Measurements from ENCODE around the gene GPR39. TPM values are rescaled to one million over a fixed set of nuclear protein-coding genes. Genes with fewer than 3 reads are reported as not detected.
"Not testable (repeated sequence)": the region's sequence is repeated elsewhere in the genome, so short reads cannot be mapped to it uniquely, and the experiment has no call there.

GPR39 gene
- total RNA-seq: 9.2 and 26.0 TPM in 2 replicates

DNA sequence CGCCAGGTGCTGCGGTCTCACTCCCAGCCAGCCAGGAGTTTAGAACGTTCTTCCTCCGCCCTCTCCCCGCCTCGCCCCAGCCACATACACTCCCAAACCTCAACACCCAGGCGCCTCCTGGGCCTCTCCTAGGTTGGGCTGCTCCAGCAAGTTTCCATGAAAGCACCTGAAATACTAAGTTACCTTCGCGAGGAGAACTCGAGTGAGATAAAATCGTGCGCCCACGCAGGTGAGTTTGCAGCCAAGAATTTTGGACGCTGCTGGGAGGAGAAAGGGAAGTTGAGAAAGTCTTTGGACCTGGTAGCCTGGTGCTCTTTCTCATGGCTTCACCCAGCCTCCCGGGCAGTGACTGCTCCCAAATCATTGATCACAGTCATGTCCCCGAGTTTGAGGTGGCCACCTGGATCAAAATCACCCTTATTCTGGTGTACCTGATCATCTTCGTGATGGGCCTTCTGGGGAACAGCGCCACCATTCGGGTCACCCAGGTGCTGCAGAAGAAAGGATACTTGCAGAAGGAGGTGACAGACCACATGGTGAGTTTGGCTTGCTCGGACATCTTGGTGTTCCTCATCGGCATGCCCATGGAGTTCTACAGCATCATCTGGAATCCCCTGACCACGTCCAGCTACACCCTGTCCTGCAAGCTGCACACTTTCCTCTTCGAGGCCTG lies at the start of gene GPR39:
GPR39 (plus strand) TSS at position 83 of the 673 bp plus-strand sequence.
- no peak for DNase-seq (ENCODE audit: low read depth)

DNA sequence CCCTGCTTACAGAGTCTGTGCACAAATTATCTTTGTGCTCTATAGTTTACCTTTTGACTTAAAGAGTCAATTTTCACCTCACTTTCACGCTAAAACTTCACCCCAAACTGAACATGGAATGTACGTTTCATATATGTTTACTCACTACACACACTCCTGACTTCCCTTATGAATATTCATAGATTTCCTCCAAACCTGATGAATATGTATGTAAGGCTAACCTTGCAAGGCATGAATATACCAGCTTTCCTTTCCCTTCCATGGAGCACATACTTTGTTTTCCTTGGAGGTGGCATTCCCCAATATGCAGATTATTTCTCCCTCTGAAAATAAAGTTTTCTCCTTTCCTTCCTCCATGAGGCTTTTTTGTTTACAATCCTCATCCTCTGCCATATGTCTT lies 48.4 kb upstream of the GPR39 start:
- no peak for DNase-seq (ENCODE audit: low read depth)

DNA sequence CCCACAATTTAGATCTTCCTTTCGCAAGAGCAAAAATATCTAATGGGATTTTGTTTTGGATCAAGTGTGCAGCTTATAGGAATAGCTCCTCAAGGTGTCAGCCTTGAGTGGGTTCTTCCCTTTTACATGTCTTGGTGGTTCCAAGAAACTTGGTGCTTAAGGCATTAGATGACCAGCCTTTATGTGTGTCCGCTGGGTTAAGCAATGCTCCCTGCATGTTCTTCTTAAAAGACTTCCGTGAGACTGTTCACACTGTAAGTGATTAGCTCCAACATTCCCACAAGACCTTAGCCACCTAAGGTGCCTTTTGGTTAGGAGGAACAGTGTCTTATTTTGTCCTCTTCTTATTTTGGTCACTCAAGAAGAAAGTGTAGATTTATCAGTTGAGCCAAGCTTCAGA lies 44.3 kb upstream of the GPR39 start:
- no peak for DNase-seq (ENCODE audit: low read depth)

DNA sequence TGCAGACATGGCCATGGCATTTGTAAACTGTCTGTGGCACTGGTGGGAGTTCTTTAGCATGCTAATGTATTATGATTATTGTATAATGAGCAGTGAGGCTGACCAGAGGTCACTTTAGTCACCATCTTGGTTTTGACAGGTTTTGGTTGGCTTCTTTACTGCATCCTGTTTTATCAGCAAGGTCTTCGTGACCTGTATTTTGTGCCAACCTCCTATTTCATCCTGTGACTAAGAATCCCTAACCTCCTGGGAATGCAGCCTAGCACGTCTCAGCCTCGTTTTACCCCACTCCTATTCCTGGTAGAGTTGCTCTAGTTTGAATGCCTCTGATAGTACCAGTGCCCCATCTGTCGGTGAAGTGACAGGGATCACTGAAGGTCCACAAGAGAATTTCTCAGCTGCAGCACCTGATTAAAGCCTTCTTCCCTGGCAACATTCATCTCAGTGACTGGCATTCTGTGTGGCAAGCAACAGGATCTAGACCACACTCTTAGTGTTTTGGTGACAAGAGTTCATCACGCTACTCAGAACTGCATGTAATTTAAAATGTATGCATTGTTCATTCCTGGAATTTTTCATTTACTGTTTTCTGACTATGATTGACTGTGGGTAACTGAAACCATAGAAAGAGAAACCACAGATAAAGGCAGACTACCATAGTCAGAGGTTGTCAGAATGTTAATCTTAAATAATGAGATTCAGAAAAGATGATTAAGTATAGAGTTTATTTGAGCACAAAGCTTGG lies 43.0 kb upstream of the GPR39 start:
- no peak for DNase-seq (ENCODE audit: low read depth)

DNA sequence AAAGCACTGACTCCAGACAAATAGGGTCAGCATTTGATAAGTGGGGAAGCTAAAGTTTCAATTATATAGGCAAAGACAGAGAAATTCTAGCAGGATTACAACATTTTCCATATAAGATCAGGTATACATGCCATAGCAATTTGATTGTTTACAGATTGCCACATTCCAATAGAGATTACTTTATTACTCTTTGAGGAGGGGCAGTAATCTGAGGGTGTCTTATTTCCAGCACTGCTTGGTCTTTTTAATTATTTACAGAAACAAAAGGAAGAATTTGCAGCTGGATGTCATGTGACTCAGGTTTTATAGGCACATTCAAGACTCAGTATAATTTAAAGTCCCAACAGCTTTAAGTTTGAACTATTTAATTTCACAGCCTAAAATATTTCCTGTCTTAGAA lies 42.5 kb upstream of the GPR39 start:
- peak; percentile 61 for DNase-seq (ENCODE audit: low read depth)

DNA sequence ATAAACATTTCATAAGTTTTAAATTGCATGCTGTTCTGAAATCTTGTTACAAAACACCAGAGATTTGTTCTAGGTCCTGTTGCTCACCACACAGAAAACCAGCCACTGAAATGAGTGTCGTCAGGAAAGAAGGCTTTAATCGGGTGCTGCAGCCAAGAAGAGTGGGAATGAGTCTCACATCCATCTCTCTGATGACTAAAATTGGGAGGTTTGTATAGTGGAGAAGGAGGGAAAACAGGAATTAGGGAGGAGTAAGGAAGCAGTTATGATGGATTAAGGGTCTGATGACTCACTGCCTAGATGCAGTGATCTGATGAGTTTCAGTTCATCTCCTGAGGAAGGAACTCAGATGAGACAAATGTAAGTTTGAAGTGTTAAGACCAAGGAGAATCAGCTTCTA lies 42.1 kb upstream of the GPR39 start:
- peak; percentile 21 for DNase-seq (ENCODE audit: low read depth)

DNA sequence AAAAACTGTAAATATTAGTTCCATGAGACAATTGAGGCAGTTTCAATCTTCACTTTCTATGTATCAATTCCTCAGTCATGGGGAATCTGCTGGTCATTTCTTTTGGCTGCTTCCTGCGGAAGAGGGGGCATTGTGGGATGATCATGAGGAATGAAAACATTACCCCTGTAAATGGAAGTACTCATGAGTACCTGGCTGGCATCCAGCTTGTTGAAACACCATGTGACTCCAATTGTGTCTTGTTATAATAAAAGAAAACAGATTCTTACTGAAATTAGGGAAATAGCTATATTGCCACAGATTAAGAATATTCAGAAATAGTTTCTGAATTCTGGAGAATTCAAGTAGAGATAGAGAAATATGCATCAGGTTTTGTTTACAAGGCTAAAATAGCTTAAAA lies 41.6 kb upstream of the GPR39 start:
- DNase-seq (ENCODE audit: low read depth): peak; percentile 12

DNA sequence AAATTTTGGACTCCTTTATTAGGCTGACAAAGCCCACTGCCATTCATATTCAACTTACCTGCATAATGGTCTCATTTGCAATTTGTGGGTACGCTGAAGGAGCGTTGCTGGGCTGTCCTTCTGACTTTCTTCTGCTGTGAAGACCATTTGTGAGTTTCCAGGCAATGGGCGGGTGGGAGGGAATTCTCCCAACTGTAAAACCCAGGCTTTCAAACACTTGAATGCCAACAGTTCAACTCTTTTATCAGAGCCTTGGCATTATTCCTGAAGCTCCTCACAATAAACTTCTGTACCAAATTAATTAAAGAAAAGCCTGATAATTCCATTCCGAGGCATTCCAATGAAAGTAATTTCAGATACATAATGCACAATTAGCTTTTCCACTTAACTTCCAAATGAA lies 35.2 kb upstream of the GPR39 start:
- DNase-seq (ENCODE audit: low read depth): no peak

DNA sequence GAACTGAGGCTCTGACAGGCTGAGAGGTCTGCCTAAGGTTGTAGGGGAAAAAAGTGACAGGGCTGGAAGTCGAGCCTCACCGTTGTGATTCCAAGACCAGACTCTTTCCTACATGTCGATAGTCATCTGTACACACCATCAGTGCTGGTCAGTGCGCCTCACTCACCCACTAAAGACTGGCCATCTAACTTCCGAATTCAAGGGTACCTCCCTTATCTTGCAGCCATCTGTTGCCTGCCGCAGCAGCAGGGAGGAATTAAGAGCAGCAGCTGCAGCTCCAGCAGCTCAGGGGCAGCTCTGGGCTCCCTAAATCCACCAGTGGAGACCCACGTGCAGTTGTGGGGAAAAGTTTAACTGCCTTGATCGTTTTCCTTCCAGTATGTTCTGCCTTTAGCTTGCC lies 32.6 kb upstream of the GPR39 start:
- no peak for DNase-seq (ENCODE audit: low read depth)

DNA sequence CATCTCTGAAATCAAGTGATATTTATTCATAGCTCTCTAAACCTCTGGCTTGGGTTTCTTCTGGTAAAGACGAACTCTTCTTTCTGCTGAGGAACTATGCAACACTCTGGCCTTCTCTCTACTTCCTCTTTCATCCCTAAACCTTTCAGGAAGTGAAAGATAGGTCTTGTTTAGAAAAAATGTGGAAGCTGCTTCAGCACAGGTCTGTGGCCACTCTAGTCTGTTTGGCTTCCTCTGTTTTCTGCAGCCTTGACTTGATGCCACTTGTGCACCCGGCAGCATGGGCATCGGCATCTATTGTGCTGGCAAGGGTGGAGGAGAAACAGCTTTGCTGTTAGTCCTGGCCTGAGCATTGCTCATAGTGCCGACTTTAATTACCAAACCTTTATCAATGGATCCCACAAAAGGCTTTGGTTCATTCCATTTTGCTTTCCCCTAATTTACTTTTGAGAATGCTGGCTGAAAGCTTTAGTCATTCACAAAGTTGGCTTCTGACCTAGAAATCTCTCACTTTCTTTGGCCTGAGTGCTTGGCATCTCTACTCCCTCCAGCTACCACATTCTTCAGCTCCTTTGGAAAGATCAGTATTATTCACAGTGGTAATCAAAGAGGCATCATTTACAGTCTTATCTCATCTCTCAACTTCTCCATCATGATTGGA lies 32.0 kb upstream of the GPR39 start:
- no peak for DNase-seq (ENCODE audit: low read depth)

DNA sequence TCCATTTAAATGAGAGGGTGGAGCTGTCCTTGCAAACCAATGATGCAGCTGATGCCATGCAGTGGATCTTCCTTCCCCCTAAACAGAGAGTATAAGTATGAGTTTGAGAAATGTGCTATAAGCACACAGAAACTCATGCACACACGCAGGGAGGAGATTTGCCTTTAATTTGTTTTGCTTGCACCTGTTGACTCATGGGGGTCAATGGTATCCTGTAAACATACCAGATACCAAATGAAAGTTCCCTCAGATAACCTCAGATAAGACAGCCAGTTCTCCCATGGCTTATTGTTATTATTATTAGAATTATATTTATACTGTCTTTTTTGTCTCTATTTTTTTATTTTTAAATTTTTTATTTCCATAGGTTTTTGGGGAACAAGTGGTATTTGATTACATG lies 29.5 kb upstream of the GPR39 start:
- no peak for DNase-seq (ENCODE audit: low read depth)

DNA sequence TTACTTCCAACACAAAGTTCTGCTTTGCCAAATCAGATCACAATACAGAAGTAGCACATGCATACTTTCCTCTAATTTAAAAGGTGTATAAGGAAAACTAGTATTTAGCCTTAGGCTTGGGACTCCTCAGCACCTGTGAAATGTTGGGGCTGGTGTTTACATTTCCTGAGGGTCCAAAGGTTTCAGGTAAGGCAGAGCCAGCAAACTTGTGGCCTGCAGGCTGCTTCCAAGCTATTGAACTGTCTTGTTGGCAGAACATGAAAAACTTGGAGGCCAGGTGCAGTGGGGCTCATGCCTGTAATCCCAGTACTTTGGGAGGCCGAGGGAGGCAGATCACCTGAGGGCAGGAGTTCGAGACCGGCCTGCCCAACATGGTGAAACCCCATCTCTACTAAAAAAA lies 26.5 kb upstream of the GPR39 start:
- DNase-seq (ENCODE audit: low read depth): no peak

DNA sequence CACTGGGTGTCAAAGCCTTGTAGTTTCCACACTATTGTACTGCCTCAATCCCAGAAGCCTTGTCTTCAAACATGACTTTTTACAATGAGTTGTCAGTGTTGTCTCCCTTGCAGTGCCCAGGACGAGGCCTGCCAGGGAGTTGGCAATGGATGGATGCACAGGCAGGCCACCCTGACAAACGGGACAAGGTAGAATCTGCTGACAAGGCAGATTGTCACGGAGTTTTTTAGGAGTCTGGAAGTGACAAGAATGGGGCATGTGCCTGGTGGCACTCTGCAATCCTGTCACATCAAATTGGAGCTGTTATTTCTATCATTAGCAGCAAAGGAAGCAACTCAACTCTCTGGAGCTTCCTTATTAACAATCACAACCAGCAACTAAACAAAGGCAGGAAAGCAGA lies 25.2 kb upstream of the GPR39 start:
- no peak for DNase-seq (ENCODE audit: low read depth)

DNA sequence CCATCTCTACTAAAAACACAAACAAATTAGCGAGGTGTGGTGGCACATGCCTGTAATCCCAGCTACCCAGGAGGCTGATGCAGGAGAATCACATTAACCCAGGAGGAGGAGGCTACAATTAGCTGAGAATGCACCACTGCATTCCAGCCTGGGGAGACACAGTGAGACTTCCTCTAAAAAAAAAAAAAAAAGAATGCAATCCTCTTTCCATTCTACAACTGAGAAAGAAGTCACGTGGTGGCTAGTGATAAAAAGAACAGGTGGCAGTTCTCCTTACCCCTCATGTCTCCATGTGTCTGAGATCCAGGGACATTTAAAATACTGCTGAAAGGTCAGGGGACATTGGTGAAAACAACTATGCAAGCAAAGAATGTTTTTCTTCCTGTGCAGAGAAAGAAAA lies 24.4 kb upstream of the GPR39 start:
- no peak for DNase-seq (ENCODE audit: low read depth)

DNA sequence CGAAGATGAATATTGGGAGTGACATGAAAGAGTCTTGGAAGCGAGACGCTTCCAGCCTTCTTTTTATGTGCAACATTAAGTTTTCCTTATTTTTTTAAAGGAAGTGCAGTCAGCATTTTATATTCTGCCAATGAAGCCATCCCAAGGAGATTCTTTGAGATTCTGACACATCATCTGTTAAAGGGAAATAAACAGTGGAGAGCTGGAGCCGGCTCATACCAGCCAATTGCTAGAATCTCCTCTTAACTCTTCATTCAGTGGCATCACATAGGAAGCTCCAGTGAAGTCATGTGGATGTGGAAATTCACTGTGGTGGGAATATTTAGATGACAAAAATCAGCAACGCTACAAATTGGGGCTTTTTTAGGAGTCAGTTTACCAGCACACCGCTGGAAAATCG lies 23.7 kb upstream of the GPR39 start:
- DNase-seq (ENCODE audit: low read depth): no peak

DNA sequence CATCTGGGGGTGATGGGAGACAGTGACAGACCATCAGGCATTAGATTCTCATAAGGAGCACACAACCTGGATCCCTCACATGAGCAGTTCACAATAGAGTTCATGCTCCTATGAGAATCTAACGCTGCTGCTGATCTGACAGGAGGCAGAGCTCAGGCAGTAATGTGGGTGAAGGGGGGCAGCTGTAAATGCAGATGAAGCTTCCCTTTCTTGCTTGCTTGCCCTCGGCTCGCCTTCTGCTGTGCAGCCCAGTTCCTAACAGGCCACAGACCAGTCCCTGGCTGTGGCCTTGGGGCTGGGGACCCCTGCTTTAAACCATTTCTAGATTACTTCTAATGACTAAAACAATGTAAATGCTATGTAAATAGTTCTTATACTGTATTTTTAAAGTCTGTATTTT lies 19.6 kb upstream of the GPR39 start:
- not testable (repeated sequence) for DNase-seq (ENCODE audit: low read depth)

DNA sequence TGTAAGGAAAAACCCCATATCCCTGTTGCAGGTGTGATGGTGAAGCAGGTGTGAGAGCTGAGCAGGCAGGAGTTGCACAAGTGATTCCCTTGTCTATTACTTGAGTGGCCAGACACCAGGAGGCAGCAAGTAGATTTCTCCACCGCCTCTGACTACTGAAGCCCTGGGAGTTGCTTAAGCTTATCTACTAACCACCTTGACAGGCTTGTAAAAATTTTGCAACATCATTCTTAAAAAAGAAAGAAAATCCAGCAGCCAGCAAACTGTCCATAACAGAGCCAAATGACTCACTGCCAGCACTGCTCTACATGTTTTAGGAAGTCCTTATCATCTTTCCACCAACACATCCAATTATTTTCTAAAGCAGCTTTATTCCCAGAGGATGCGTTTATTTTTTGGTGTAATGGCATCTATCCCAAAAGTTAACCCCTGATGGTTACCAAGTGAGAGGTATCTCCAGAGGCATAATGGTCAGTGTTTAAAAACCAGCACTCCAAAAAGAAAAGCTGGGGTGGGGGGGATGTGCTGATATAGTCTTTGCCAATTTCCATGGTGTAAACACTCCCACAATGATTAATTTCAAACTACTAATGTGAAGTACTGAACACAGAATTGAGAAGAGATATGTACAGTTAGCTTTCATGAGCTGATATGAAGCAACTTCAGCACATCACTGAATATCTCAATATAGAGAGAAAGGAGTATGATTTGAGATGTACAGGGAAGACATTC lies 16.3 kb upstream of the GPR39 start:
- no peak for DNase-seq (ENCODE audit: low read depth)

DNA sequence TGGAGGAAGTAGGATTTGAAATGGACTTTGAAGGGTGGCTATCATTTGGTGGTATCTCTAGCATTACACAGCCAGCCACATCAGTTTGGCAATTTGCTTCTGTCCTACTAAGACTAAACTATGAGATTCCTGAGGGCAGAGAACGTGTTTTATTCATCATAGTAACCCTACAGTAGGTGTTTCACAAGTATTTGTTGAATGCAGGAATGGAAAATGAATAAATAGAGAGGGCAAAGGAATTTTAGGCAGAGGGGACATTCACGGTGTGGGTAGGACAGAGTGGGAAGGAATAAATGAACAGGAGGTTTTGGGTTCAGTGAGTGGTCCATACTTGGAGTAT lies 15.7 kb upstream of the GPR39 start:
- DNase-seq (ENCODE audit: low read depth): no peak

DNA sequence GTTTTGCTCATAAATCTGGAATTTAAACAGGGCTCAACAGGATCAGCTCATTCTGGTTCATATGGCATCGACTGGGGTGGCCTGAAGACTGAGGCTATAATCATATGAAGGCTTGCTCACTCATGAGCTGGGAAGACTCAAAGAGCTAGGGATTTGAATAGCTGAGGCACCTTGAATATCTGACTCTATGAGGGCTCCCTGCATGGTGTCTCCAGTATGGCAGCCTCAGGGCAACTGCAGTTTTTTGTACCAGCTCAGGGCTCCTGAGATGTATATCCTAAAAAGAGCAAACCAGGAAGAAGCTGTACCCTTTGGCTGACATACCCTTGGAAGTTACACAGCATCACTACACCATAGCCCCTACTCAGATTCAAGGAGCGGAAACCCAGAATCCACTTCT lies 15.3 kb upstream of the GPR39 start:
- no peak for DNase-seq (ENCODE audit: low read depth)

DNA sequence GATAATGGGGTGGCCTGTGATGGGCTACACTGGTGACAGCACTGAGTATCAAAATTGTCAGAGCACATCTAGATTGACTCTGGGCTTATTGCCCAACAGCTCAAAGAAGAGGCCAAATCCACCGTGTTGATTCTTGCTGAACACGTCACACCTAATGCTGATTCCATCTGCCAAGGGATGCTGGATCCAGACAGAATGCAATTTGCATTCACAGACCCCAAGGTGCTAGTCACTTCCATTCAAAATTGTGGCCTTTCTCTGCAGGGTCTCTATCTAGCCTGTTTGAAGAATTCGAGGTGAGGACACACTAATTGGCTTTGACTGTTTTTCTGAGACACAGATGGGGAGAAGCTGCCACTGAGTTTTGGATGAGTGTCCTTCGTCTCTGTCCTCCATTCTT lies 13.5 kb upstream of the GPR39 start:
- no peak for DNase-seq (ENCODE audit: low read depth)

DNA sequence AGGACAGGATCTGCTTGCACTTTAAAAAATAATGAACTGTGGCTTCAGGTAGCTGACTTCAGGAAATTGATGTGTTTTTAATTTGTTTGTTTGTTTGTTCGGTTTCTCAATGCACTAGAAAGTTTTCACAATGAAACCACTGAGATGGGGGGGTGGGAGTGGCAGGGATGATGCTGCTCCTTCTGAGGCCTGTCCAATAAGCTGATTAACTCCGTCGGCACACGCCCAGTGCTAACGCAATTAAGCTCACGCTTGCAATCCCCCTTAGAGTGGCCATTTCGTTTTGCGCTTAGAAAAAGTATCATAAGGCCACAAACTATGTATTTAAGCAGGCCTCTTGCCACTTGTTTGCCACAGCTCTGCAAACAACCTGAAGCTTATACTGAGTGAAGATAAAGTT lies 12.5 kb upstream of the GPR39 start:
- DNase-seq (ENCODE audit: low read depth): no peak

DNA sequence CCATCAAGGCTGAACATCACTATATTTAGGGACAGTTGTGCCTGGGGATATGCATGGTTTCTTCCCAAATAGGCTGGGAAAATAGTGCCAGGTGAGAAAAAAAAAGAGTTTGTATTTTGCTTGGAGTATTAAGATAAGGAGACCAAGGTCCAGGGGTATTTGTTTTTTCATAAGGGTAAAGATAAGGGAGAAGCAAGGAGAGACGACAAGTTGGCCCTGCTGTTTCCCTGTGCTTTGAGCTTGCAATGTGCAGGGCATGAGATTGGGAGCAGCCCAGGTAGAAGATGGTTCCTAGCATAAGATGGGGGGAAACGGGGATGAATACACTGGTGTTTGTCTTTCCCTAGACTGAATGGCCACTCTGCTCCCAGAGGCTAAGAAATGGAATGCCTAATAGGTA lies 8.8 kb upstream of the GPR39 start:
- DNase-seq (ENCODE audit: low read depth): no peak

DNA sequence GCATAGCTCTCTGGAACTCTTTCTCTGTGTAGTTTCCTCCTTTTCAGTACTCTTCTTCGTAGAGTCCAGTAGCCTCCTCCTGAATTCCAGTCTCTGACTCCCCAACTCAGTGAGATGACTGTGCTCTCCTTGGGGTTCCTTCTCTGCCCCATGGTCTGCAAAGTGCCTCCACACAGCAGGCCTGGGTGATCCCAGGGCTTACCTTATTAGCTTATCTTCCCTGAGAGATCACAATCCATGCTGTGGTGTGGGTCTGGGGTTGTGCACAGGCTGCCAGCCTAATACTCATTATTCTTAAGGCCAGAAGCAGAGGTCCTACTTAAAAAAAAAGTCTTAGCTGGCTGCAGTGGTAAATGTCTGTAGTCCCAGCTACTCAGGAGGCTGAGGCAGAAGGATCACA lies 4.6 kb upstream of the GPR39 start:
- no peak for DNase-seq (ENCODE audit: low read depth)

Measured in renal cortical epithelial cell (primary cell).